G401.6 (cell line): Measurements from ENCODE around the gene PRDM9.
"Not testable (repeated sequence)": the region's sequence is repeated elsewhere in the genome, so short reads cannot be mapped to it uniquely, and the experiment has no call there.

ENCODE experiments used
- FAIRE-seq: peaks from 2 replicates; lab custom pipeline; 2012; peaks lifted over from hg19 to GRCh38; lab: Jason Lieb, UNC

Gene PRDM9

GRCh38 chr5:23527216-23527920 is 20.0 kb downstream of the PRDM9 start:
- FAIRE-seq = not testable (repeated sequence)

GRCh38 chr5:23528677-23529076 is 21.3 kb downstream of the PRDM9 start:
- no peak for FAIRE-seq

GRCh38 chr5:23530571-23530970 is 23.2 kb downstream of the PRDM9 start:
- no peak for FAIRE-seq

GRCh38 chr5:23571059-23571458 is 63.6 kb downstream of the PRDM9 start:
- FAIRE-seq = no peak
